ENCODE measurements around the gene PCF11.

DNA sequence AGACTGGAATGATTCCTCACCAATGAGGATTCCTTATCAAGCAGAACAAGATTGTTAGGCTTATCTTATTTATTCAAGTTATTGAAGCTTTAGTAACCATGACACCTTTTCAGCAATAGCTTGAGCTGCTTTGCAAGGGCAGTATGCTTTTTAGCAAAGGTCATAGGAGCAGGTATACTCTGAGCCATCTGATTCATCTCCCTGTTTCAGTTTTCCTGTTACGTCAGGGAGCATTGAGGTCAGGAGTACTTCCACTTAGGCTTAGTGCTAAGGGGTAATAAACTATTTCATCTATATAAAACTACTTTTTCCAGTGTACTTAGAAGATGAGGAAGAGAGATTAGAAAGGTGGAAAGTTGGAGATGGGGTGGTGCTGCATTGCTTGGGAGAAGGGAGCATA lies 18.9 kb downstream of the PCF11 start:
- TF ChIP-seq, protein P1, sequence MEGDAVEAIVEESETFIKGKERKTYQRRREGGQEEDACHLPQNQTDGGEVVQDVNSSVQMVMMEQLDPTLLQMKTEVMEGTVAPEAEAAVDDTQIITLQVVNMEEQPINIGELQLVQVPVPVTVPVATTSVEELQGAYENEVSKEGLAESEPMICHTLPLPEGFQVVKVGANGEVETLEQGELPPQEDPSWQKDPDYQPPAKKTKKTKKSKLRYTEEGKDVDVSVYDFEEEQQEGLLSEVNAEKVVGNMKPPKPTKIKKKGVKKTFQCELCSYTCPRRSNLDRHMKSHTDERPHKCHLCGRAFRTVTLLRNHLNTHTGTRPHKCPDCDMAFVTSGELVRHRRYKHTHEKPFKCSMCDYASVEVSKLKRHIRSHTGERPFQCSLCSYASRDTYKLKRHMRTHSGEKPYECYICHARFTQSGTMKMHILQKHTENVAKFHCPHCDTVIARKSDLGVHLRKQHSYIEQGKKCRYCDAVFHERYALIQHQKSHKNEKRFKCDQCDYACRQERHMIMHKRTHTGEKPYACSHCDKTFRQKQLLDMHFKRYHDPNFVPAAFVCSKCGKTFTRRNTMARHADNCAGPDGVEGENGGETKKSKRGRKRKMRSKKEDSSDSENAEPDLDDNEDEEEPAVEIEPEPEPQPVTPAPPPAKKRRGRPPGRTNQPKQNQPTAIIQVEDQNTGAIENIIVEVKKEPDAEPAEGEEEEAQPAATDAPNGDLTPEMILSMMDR (conservative IDR thresholded peaks at IDR 0.05), result no peak
- TF ChIP-seq EZH2 (IDR thresholded peaks at IDR 0.05; ENCODE audit: low read depth), result no peak

Measured in PC-9 (cell line).